Sigmoid colon (tissue), 7 donors: Measurements from ENCODE around the gene HNRNPK. TPM values are rescaled to one million over a fixed set of nuclear protein-coding genes. Genes with fewer than 3 reads are reported as not detected.

ENCODE experiments used
- DNase-seq: peaks from one replicate; pipeline ENCODE4 v3.0.0-alpha.2; 2019
- H3K27ac ChIP-seq, 4 donors: fragments of 200-600 bp; sonication (generic); one replicate each; pipeline ENCODE4 v1.5.1; 2016 to 2019; ENCODE audit warnings: mild to moderate bottlenecking in 1 of 4
- H3K27me3 ChIP-seq, 3 donors: fragments of 200-600 bp; sonication (generic); one replicate each; pipeline ENCODE4 v1.5.1; 2019; ENCODE audit warnings: mild to moderate bottlenecking in 1 of 3
- H3K36me3 ChIP-seq, 4 donors: fragments of 200-600 bp; sonication (generic); one replicate each; pipeline ENCODE4 v1.5.1; 2016 to 2019
- H3K4me1 ChIP-seq, 4 donors: fragments of 200-600 bp; sonication (generic); one replicate each; pipeline ENCODE4 v1.5.1; 2017 to 2019
- H3K4me3 ChIP-seq, 4 donors: fragments of 200-600 bp; sonication (generic); one replicate each; pipeline ENCODE4 v1.5.1; 2017 to 2019; ENCODE audit warnings: mild to moderate bottlenecking in 2 of 4, moderate library complexity in 1 of 4
- H3K9me3 ChIP-seq, 4 donors: fragments of 200-600 bp in 3 of 4; sonication (generic) in 3 of 4; one replicate each; pipeline versions ENCODE4 v1.5.1 to v1.6.1; 2013 to 2019
- CTCF ChIP-seq, 4 experiments: fragments of 450-650 bp in 3 of 4; fragments of 200-600 bp in 1 of 4; IDR thresholded peaks; one replicate each; pipeline ENCODE4 v1.5.1; 2016 to 2019; ENCODE audit warnings: antibody characterized with exemption in 4 of 4, mild to moderate bottlenecking in 3 of 4, moderate library complexity in 2 of 4
- EP300 ChIP-seq, 4 donors: sonication (generic); formaldehyde crosslinking; IDR thresholded peaks; one replicate each; pipeline ENCODE4 v1.6.1; 2017; ENCODE audit warnings: antibody characterized with exemption in 4 of 4
- POLR2A ChIP-seq, 2 donors: fragments of 450-650 bp; IDR thresholded peaks; one replicate each; pipeline ENCODE4 v1.6.1; 2016; ENCODE audit warnings: antibody characterized with exemption in 2 of 2, mild to moderate bottlenecking in 2 of 2, moderate library complexity in 2 of 2
- POLR2AphosphoS5 ChIP-seq, 4 donors: sonication (generic); formaldehyde crosslinking; IDR thresholded peaks; one replicate each; pipeline ENCODE4 v1.6.1; 2017; ENCODE audit warnings: antibody characterized with exemption in 4 of 4
- WGBS, 2 donors: extraction: QIAGEN DNeasy Blood & Tissue Kit; methylation state at CpG; one replicate each; pipeline ENCODE4 v1.1.7; 2013; 5-methylcytosine and 5-hydroxymethylcytosine counted together
- intact Hi-C: fragments of 100-400 bp; cut with DNase I; formaldehyde crosslinking; loops from one replicate; pipeline ENCODE4 v1.15.1; 2023
- polyA plus RNA-seq, 3 donors: library from polyadenylated mRNA; stranded (reverse); fragments of 200-250 nt; gene quantifications; one replicate each; pipeline ENCODE4 v1.2.3, GENCODE V29; 2013
- total RNA-seq, 4 donors: library from RNA; depleted of rRNA; stranded (reverse); fragments of >200 nt; gene quantifications; one replicate each; pipeline ENCODE4 v1.1.0, GENCODE V29; 2016
- donor health status: healthy with polysubstance abuse.
- donor health status: Bipolar disorder and iron deficiency.
- donor health status: healthy.

The HNRNPK gene
- total and polyA plus RNA-seq, 7 donors = 237 to 448 (median 364) TPM

- Histone ChIP-seq H3K27ac (no peak overlapping the region), H3K4me3 (no peak overlapping the region), H3K27me3 (no peaks in the 10 kb centered on the region), H3K4me1 (no peaks in the 10 kb centered on the region), H3K36me3 (peaks cover 0 to 5% (median 0%) of the 10 kb centered on the region in 4 donors), H3K9me3 (no peaks in the 10 kb centered on the region)
- DNase-seq = no peak
- no peak for TF ChIP-seq POLR2AphosphoS5 (IDR thresholded peaks at IDR 0.05)
- 23 to 58% methylated on average over 2 of the region's 2 CpGs for WGBS, 2 donors
- intact Hi-C loops = no loop called here
Measured at GRCh38 chr9:83999141-83999918, 19.3 kb upstream of the HNRNPK start.

- 90 to 91% methylated on average over 4 of the region's 4 CpGs for WGBS, 2 donors
- intact Hi-C loops = no loop called here
Measured at GRCh38 chr9:83996126-83996525, 16.1 kb upstream of the HNRNPK start.

GRCh38 chr9:83992901-83993300 is 12.9 kb upstream of the HNRNPK start:
- no peak for TF ChIP-seq EP300 (IDR thresholded peaks at IDR 0.05)
- no peak for TF ChIP-seq POLR2AphosphoS5 (IDR thresholded peaks at IDR 0.05)
- no peak for TF ChIP-seq POLR2A (IDR thresholded peaks at IDR 0.05)
- no peak for TF ChIP-seq CTCF (IDR thresholded peaks at IDR 0.05)
- DNase-seq = no peak
- H3K27me3 ChIP-seq = no peaks in the 10 kb centered on the region
- H3K27ac ChIP-seq = no peak overlapping the region
- no peaks in the 10 kb centered on the region for H3K4me1 ChIP-seq
- no peaks in the 10 kb centered on the region for H3K36me3 ChIP-seq
- H3K9me3 ChIP-seq = no peaks in the 10 kb centered on the region
- H3K4me3 ChIP-seq = no peak overlapping the region
- intact Hi-C loops = no loop called here

More at GRCh38 chr9:83996126-83996525, 16.1 kb upstream of the HNRNPK start:
- no peak overlapping the region for H3K27ac ChIP-seq
- no peaks in the 10 kb centered on the region for H3K27me3 ChIP-seq
- TF ChIP-seq POLR2A (IDR thresholded peaks at IDR 0.05) = no peak
- no peak for TF ChIP-seq CTCF (IDR thresholded peaks at IDR 0.05)
- TF ChIP-seq EP300 (IDR thresholded peaks at IDR 0.05) = no peak
- no peak for TF ChIP-seq POLR2AphosphoS5 (IDR thresholded peaks at IDR 0.05)
- H3K36me3 ChIP-seq = peaks cover 0 to 4% (median 0%) of the 10 kb centered on the region in 4 donors
- DNase-seq = no peak
- no peaks in the 10 kb centered on the region for H3K4me1 ChIP-seq
- H3K9me3 ChIP-seq = no peaks in the 10 kb centered on the region
- no peak overlapping the region for H3K4me3 ChIP-seq

- TF ChIP-seq POLR2AphosphoS5 (IDR thresholded peaks at IDR 0.05) (no peak), EP300 (IDR thresholded peaks at IDR 0.05) (no peak), CTCF (IDR thresholded peaks at IDR 0.05) (no peak), POLR2A (IDR thresholded peaks at IDR 0.05) (no peak)
- Histone ChIP-seq H3K9me3 (no peaks in the 10 kb centered on the region), H3K4me1 (no peaks in the 10 kb centered on the region), H3K27me3 (no peaks in the 10 kb centered on the region), H3K4me3 (no peak overlapping the region), H3K27ac (no peak overlapping the region), H3K36me3 (no peaks in the 10 kb centered on the region)
- DNase-seq = no peak
- intact Hi-C loops = no loop called here
- WGBS, 2 donors = 15 to 67% methylated on average over 1 of the region's 1 CpG
Measured at GRCh38 chr9:83992407-83992806, 12.4 kb upstream of the HNRNPK start.

- Histone ChIP-seq H3K4me1 (no peaks in the 10 kb centered on the region), H3K27me3 (no peaks in the 10 kb centered on the region), H3K9me3 (no peaks in the 10 kb centered on the region), H3K27ac (no peak overlapping the region), H3K36me3 (no peaks in the 10 kb centered on the region), H3K4me3 (no peak overlapping the region)
- no peak for DNase-seq
- intact Hi-C loops = no loop called here
- 95 to 97% methylated on average over 1 of the region's 1 CpG for WGBS, 2 donors
- TF ChIP-seq CTCF (IDR thresholded peaks at IDR 0.05) = no peak
- TF ChIP-seq POLR2A (IDR thresholded peaks at IDR 0.05) = no peak
- no peak for TF ChIP-seq POLR2AphosphoS5 (IDR thresholded peaks at IDR 0.05)
- no peak for TF ChIP-seq EP300 (IDR thresholded peaks at IDR 0.05)
Measured at GRCh38 chr9:83991355-83991754, 11.3 kb upstream of the HNRNPK start.
